Measurements from ENCODE around the gene HEXA.

Gene HEXA

GRCh38 chr15:72319985-72320671 lies 55.7 kb downstream of the HEXA start, which contains the start of gene CELF6 (continued):
- peak; percentile 70 for TF ChIP-seq ZNF692 (tag by site-specific recombination; IDR thresholded peaks at IDR 0.05)
- TF ChIP-seq ZNF571 (tag by site-specific recombination; IDR thresholded peaks at IDR 0.05): no peak
- peak; percentile 82 for TF ChIP-seq ZBTB21 (tag by site-specific recombination; IDR thresholded peaks at IDR 0.05)
- no peak for TF ChIP-seq ZSCAN18 (tag by site-specific recombination; IDR thresholded peaks at IDR 0.05)
- peak; percentile 100 for TF ChIP-seq PATZ1 (tag by site-specific recombination; IDR thresholded peaks at IDR 0.05)
- no peak for TF ChIP-seq GLI2 (tag by site-specific recombination; IDR thresholded peaks at IDR 0.05; ENCODE audit: borderline replicate concordance, low read depth)
- TF ChIP-seq SP3 (tag by site-specific recombination; IDR thresholded peaks at IDR 0.05): peak; percentile 82
- no peak for TF ChIP-seq SETDB1 (IDR thresholded peaks at IDR 0.05; ENCODE audit: insufficient read length, low read length)
- peak; percentile 90 for TF ChIP-seq KLF1 (tag by site-specific recombination; IDR thresholded peaks at IDR 0.05)
- peak; percentile 70 for TF ChIP-seq ZNF639 (tag by site-specific recombination; IDR thresholded peaks at IDR 0.05)
- peak; percentile 94 for TF ChIP-seq GLIS2 (tag by site-specific recombination; IDR thresholded peaks at IDR 0.05)
- no peak for TF ChIP-seq KLF7 (tag by site-specific recombination; IDR thresholded peaks at IDR 0.05; ENCODE audit: borderline replicate concordance)
- no peak for TF ChIP-seq ZNF585B (tag by site-specific recombination; IDR thresholded peaks at IDR 0.05)
- TF ChIP-seq ZNF341 (tag by site-specific recombination; IDR thresholded peaks at IDR 0.05; ENCODE audit: low read depth): peak; percentile 70
- peak; percentile 80 for TF ChIP-seq SP7 (tag by site-specific recombination; IDR thresholded peaks at IDR 0.05)
- TF ChIP-seq KLF8 (tag by site-specific recombination; IDR thresholded peaks at IDR 0.05): peak; percentile 90
- TF ChIP-seq KLF9 (tag by site-specific recombination; IDR thresholded peaks at IDR 0.05; ENCODE audit: low read depth): peak; percentile 85
- TF ChIP-seq ZBTB11 (tag by site-specific recombination; conservative IDR thresholded peaks at IDR 0.05; ENCODE audit: low read depth): peak; percentile 39; the same call in 1 of the 2 replicates
- no peak for TF ChIP-seq GLI4 (tag by site-specific recombination; IDR thresholded peaks at IDR 0.05)
- no peak for TF ChIP-seq PRDM4 (tag by site-specific recombination; IDR thresholded peaks at IDR 0.05)
- TF ChIP-seq ZNF324 (tag by site-specific recombination; IDR thresholded peaks at IDR 0.05): 0 out of 2 replicates have a peak, but pooled peaks have one; percentile 63
- peak; percentile 77; the same call in 1 of the 2 replicates for TF ChIP-seq ZNF366 (tag by site-specific recombination; conservative IDR thresholded peaks at IDR 0.05)
- no peak for TF ChIP-seq ZNF133 (tag by site-specific recombination; IDR thresholded peaks at IDR 0.05)
- TF ChIP-seq ZNF404 (tag by site-specific recombination; IDR thresholded peaks at IDR 0.05): no peak
- peak; percentile 85 for TF ChIP-seq EGR2 (tag by site-specific recombination; IDR thresholded peaks at IDR 0.05; ENCODE audit: low read depth)
- TF ChIP-seq MZF1 (tag by site-specific recombination; IDR thresholded peaks at IDR 0.05; ENCODE audit: borderline replicate concordance): peak; percentile 87; the same call in 1 of the 2 replicates

Measured in HEK293 (cell line).